CD4-positive, CD25-positive, alpha-beta regulatory T cell (primary cell): Measurements from ENCODE around the gene SEMA4A. TPM values are rescaled to one million over a fixed set of nuclear protein-coding genes. Genes with fewer than 3 reads are reported as not detected.

Source experiments
- ATAC-seq, 2 donors: fragments of 150-1000 bp; cut with Tn5 transposase; one replicate each; pipeline ENCODE4 v1.10.0; 2021; ENCODE audit warnings: low read depth in 2 of 2, moderate number of reproducible peaks in 2 of 2, moderate library complexity in 1 of 2
- DNase-seq, 3 donors: peaks; one replicate each; pipeline versions ENCODE4 v3.0.0 to v3.0.0-alpha.2; 2012 to 2022; ENCODE audit warnings: mixed read lengths in 1 of 3
- H3K27ac ChIP-seq: one replicate; pipeline ENCODE4 v1.7.0; 2013; ENCODE audit warnings: mild to moderate bottlenecking, low read length; ENCODE audit not compliant: insufficient read depth, poor library complexity, severe bottlenecking
- H3K27me3 ChIP-seq: one replicate; pipeline ENCODE4 v1.7.0; 2013; ENCODE audit warnings: low read length; ENCODE audit not compliant: control insufficient read depth, insufficient read depth
- H3K36me3 ChIP-seq: one replicate; pipeline ENCODE4 v1.7.0; 2013; ENCODE audit warnings: mild to moderate bottlenecking, low read length, moderate library complexity; ENCODE audit not compliant: control insufficient read depth, insufficient read depth
- H3K4me1 ChIP-seq: 2 replicates; pipeline ENCODE4 v1.7.0; 2013; ENCODE audit warnings: mild to moderate bottlenecking, low read length; ENCODE audit not compliant: insufficient read depth, control insufficient read depth, poor library complexity, severe bottlenecking
- H3K4me3 ChIP-seq: one replicate; pipeline ENCODE4 v1.7.0; 2013; ENCODE audit warnings: low read depth, mild to moderate bottlenecking, low read length, moderate library complexity
- H3K9me3 ChIP-seq, 2 experiments: 1 replicate in 1 of 2; 2 replicates in 1 of 2; pipeline ENCODE4 v1.7.0; 2013; ENCODE audit warnings: low read length in 2 of 2, mild to moderate bottlenecking in 1 of 2, moderate library complexity in 1 of 2; ENCODE audit not compliant: control insufficient read depth in 2 of 2
- H3K27ac Mint-ChIP-seq, 3 donors: one replicate each; pipeline ENCODE4 v1.8.0; 2020 to 2022; ENCODE audit warnings: mild to moderate bottlenecking in 3 of 3, mixed read lengths in 3 of 3, moderate library complexity in 2 of 3
- H3K27me3 Mint-ChIP-seq: one replicate; pipeline ENCODE4 v1.8.0; 2022; ENCODE audit warnings: mild to moderate bottlenecking, mixed read lengths
- H3K36me3 Mint-ChIP-seq: one replicate; pipeline ENCODE4 v1.8.0; 2020; ENCODE audit warnings: mixed read lengths
- H3K4me1 Mint-ChIP-seq, 4 donors: one replicate each; pipeline ENCODE4 v1.8.0; 2020 to 2022; ENCODE audit warnings: mixed read lengths in 4 of 4, mild to moderate bottlenecking in 1 of 4
- H3K4me3 Mint-ChIP-seq, 4 donors: one replicate each; pipeline ENCODE4 v1.8.0; 2020 to 2022; ENCODE audit warnings: mild to moderate bottlenecking in 4 of 4, mixed read lengths in 4 of 4, moderate library complexity in 3 of 4
- H3K9me3 Mint-ChIP-seq, 7 donors: one replicate each; pipeline ENCODE4 v1.8.0; 2020 to 2022; ENCODE audit warnings: mixed read lengths in 7 of 7, mild to moderate bottlenecking in 3 of 7, moderate library complexity in 2 of 7
- polyA plus RNA-seq, 4 donors: library from polyadenylated mRNA; unstranded; fragments of 300-500 nt; fragmentation: Illumina TruSeq; gene quantifications; one replicate each; pipeline ENCODE4 v1.2.3, GENCODE V29; 2021
- total RNA-seq: library from RNA; stranded (reverse); gene quantifications from one replicate; pipeline ENCODE4 v1.2.3, GENCODE V29; 2022

The SEMA4A gene
- total and polyA plus RNA-seq, 5 donors from 2014 or later = 0.89 to 41.2 (median 2.0) TPM

DNA sequence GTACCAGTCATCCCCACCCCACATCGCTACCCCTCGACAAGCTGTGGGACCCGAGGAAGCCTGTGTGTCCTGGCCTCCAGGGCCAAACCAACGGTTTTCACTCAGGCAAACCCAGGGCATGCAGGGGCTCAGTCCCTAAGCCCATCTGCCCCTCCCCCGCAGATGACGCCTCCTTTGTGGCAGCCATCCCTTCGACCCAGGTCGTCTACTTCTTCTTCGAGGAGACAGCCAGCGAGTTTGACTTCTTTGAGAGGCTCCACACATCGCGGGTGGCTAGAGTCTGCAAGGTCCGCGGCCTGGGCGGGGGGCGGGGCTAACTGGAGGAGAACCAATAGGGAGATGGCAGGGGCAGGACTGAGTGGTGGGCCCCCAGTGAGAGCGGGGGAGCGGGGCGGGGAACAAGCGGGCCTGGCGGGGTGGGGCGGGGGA, 7.4 kb downstream of the SEMA4A start:
- Histone ChIP-seq H3K4me3 (peak overlapping the region; percentile 21), H3K4me1 (peaks cover 5% of the 10 kb centered on the region), H3K9me3 (no peaks in the 10 kb centered on the region), H3K27me3 (no peaks in the 10 kb centered on the region), H3K36me3 (no peaks in the 10 kb centered on the region), H3K27ac (no peak overlapping the region)
- Mint-ChIP-seq H3K27ac (peak overlapping the region in 2 of 3 donors; percentile 26 to 64), H3K36me3 (no peaks in the 10 kb centered on the region), H3K4me3 (peak overlapping the region; percentile 55 to 93 (median 81)), H3K4me1 (peaks cover 4 to 21% (median 14%) of the 10 kb centered on the region in 4 donors), H3K9me3 (no peaks in the 10 kb centered on the region), H3K27me3 (peaks cover 4% of the 10 kb centered on the region)
- DNase-seq (peak; percentile 47 to 77 (median 70)), ATAC-seq (peak; percentile 72 to 73)

DNA sequence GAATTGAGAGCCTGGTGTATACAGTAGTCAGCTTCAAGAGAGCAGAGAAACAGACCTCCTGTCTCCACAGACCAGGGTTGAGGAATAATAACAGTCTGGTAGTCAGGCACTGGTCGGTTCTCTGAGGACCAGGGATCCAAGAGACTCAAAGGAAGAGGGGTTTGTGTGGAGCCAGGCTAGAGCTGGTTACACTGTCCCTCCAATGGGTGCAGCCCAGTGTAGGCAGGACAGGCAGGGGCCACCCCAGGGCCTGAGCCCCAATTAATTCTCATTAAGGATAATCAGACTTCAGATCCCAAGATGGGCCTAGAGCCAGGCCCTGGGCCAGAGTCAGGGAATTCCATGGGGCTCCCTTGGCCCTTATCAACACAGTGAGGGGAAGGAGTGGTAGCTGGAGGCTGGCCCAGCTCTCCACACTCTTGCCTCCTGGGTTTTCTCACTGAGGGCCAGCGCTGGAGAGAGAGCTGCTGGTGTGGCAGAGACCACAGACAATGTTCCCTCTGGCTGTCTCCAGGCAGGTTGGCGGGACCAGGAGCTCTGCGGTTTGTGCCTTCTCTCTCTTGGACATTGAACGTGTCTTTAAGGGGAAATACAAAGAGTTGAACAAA, 9.1 kb downstream of the SEMA4A start:
- no peaks in the 10 kb centered on the region for H3K27me3 ChIP-seq
- Mint-ChIP-seq H3K27me3 (peaks cover 4% of the 10 kb centered on the region), H3K36me3 (no peaks in the 10 kb centered on the region), H3K9me3 (no peaks in the 10 kb centered on the region), H3K4me3 (peak overlapping the region; percentile 17 to 46 (median 37)), H3K27ac (peak overlapping the region in 1 of 3 donors; percentile 38), H3K4me1 (peaks cover 4 to 21% (median 14%) of the 10 kb centered on the region in 4 donors)
- H3K4me1 ChIP-seq = peaks cover 5% of the 10 kb centered on the region
- no peak for ATAC-seq
- H3K9me3 ChIP-seq = no peaks in the 10 kb centered on the region
- no peak overlapping the region for H3K4me3 ChIP-seq
- no peak for DNase-seq
- no peak overlapping the region for H3K27ac ChIP-seq
- H3K36me3 ChIP-seq = no peaks in the 10 kb centered on the region

DNA sequence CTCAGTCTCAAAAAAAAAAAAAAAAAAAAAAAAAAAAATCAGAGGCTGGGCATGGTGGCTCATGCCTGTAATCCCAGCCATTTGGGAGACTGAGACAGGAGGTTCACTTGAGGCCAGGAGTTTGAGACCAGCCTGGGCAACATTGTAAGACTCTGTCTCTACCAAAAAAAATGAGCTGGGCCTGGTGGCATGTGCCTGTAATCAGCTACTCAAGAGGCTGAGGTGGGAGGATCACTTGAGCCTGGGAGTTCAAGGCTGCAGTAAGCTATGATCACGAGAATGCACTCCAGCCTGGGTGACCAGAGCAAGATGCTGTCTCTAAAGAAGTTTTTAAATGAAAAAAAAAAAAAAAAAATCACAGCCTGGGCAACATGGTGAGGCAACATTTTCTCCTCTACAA, 10.3 kb downstream of the SEMA4A start:
- H3K9me3 Mint-ChIP-seq = no peaks in the 10 kb centered on the region
- H3K4me1 Mint-ChIP-seq = peaks cover 4 to 18% (median 13%) of the 10 kb centered on the region in 4 donors

DNA sequence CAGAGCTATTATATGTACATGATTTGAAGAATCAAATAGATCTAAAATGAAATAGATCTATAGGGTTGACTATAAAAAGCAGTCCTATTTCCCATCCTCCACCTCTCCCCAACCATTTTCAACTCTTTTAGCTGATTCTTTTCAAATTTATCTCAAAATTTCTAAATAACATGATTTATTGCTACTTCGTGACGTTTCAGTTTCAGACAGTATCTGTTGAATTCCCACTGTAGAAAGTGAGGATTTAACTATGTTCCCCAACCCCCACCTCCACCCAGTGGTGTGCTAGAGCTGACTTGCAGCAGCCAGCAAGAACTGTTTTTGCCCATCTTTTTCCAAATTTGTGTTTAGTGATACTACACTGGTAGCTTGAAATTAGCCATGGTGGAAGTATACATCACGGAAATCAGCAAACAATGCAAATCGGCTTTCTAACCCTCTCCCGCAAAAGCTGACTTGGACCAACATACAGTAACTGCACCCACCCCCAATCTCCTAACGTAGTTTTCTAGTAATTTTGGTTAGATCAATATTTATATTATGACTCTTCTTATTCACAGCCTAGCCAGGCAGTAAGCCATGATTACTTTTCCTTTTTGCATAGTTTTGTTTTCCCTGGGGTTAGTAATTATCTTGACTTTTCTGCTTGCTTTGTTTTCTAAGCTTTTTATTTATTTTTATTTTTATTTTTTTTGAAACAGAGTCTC, 10.9 kb downstream of the SEMA4A start:
- Histone ChIP-seq H3K27ac (no peak overlapping the region), H3K4me1 (peaks cover 5% of the 10 kb centered on the region), H3K4me3 (no peak overlapping the region), H3K9me3 (no peaks in the 10 kb centered on the region), H3K36me3 (no peaks in the 10 kb centered on the region), H3K27me3 (no peaks in the 10 kb centered on the region)
- peak overlapping the region in 2 of 4 donors; percentile 1 to 42 for H3K4me3 Mint-ChIP-seq
- ATAC-seq (no peak), DNase-seq (no peak)
- no peak overlapping the region for H3K27ac Mint-ChIP-seq
- peaks cover 4% of the 10 kb centered on the region for H3K27me3 Mint-ChIP-seq
- peaks cover 4 to 16% (median 13%) of the 10 kb centered on the region in 4 donors for H3K4me1 Mint-ChIP-seq
- H3K9me3 Mint-ChIP-seq = no peaks in the 10 kb centered on the region
- H3K36me3 Mint-ChIP-seq = no peaks in the 10 kb centered on the region

More for the DNA sequence above, 10.3 kb downstream of the SEMA4A start:
- Histone ChIP-seq H3K27me3 (no peaks in the 10 kb centered on the region), H3K4me3 (no peak overlapping the region), H3K4me1 (peaks cover 5% of the 10 kb centered on the region), H3K9me3 (no peaks in the 10 kb centered on the region), H3K36me3 (no peaks in the 10 kb centered on the region), H3K27ac (no peak overlapping the region)
- H3K36me3 Mint-ChIP-seq = no peaks in the 10 kb centered on the region
- peak overlapping the region in 1 of 4 donors; percentile 42 for H3K4me3 Mint-ChIP-seq
- H3K27me3 Mint-ChIP-seq = peaks cover 4% of the 10 kb centered on the region
- ATAC-seq = no peak
- DNase-seq = no peak
- no peak overlapping the region for H3K27ac Mint-ChIP-seq

DNA sequence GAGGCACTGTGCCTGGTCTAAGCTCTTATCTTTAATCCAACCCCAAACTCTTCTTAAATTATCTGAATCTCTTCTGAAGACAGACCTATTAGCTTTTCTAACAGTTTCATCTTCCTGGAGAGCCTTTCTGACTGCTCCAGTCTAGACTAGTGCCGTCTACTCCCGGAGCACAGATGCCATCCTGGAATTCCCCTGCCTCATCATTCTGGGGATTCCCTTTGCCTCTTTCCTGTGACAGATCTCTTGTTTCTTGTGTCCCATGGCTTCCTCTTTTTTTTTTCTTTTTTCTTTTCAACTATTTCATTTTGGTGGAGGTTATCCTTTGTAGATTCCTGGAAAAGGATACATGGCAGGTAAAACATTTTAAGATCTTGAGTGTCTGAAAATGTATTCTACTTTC, 11.7 kb downstream of the SEMA4A start:
- peaks cover 4 to 12% (median 10%) of the 10 kb centered on the region in 4 donors for H3K4me1 Mint-ChIP-seq
- H3K27me3 Mint-ChIP-seq = no peaks in the 10 kb centered on the region
- peak overlapping the region in 1 of 4 donors; percentile 13 for H3K4me3 Mint-ChIP-seq
- H3K36me3 Mint-ChIP-seq = no peaks in the 10 kb centered on the region
- H3K4me1 ChIP-seq = peaks cover 5% of the 10 kb centered on the region
- H3K27ac Mint-ChIP-seq = no peak overlapping the region
- no peaks in the 10 kb centered on the region for H3K27me3 ChIP-seq
- H3K27ac ChIP-seq = no peak overlapping the region
- no peaks in the 10 kb centered on the region for H3K9me3 Mint-ChIP-seq
- DNase-seq (no peak), ATAC-seq (no peak)
- H3K9me3 ChIP-seq = no peaks in the 10 kb centered on the region
- H3K36me3 ChIP-seq = no peaks in the 10 kb centered on the region
- no peak overlapping the region for H3K4me3 ChIP-seq

DNA sequence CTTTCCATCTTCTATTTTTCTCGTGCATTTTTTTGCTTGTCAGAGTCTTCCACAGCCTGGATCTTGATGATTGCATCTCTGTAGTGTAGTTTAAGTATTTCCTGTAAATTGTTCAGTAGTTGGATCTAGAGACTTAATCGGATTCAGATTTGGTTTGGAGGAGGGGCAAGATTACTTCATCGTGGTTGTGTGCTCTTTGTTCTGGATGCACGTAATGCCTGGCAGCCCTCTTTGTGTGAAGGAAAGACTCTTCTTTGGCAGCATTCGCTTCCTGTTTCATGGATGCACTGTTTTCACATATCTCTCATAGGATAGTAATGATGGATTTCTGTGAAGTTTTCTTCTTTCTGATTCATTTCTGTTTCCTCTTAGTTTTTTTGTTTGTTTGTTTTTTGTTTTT, 14.2 kb downstream of the SEMA4A start:
- Mint-ChIP-seq H3K9me3 (no peaks in the 10 kb centered on the region), H3K27ac (no peak overlapping the region), H3K27me3 (no peaks in the 10 kb centered on the region), H3K36me3 (no peaks in the 10 kb centered on the region), H3K4me3 (no peak overlapping the region), H3K4me1 (peaks cover 0 to 4% (median 2%) of the 10 kb centered on the region in 4 donors)
- ATAC-seq (no peak), DNase-seq (no peak)
- Histone ChIP-seq H3K4me1 (no peaks in the 10 kb centered on the region), H3K36me3 (no peaks in the 10 kb centered on the region), H3K4me3 (no peak overlapping the region), H3K9me3 (no peaks in the 10 kb centered on the region), H3K27me3 (no peaks in the 10 kb centered on the region), H3K27ac (no peak overlapping the region)

DNA sequence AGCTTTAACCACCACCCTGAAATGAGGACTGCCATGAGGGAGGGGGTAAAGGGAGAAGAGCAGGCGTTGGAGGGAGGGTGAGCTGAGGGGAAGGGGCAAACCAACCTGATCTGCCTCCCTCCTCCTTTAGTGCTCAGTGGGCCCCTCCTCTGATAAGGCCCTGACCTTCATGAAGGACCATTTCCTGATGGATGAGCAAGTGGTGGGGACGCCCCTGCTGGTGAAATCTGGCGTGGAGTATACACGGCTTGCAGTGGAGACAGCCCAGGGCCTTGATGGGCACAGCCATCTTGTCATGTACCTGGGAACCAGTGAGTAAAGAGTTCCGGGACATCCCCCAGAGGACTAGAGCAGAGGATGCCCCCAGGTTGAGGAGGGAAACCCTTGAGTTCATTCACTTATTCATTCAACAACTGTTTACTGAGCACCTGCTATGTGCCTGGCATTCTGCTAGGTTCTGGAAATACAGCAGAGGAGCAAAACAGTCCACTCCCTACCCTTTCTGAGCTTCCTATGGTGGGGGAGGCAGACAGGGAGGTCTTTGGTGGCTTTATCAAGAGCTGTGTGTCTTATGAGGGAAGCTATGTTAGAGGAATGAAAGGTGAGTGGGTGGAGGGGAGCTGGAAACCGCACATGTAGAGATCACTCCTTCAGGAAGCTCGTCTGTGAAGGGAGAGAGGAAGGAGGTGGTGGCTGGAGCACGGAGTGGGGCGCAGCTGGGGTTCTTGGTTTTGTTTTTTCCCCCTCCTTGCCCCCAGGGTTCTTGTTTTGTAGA, 19.5 kb downstream of the SEMA4A start:
- H3K36me3 Mint-ChIP-seq = no peaks in the 10 kb centered on the region
- peaks cover 0 to 1% (median 0%) of the 10 kb centered on the region in 7 donors for H3K9me3 Mint-ChIP-seq
- no peak for ATAC-seq
- H3K4me3 ChIP-seq = no peak overlapping the region
- no peaks in the 10 kb centered on the region for H3K27me3 Mint-ChIP-seq
- DNase-seq = no peak
- H3K27me3 ChIP-seq = no peaks in the 10 kb centered on the region
- peak overlapping the region in 1 of 3 donors; percentile 82 for H3K27ac Mint-ChIP-seq
- no peaks in the 10 kb centered on the region for H3K9me3 ChIP-seq
- H3K27ac ChIP-seq = no peak overlapping the region
- no peaks in the 10 kb centered on the region for H3K36me3 ChIP-seq
- H3K4me1 Mint-ChIP-seq = peaks cover 0 to 4% (median under 1%) of the 10 kb centered on the region in 4 donors
- no peak overlapping the region for H3K4me3 Mint-ChIP-seq
- H3K4me1 ChIP-seq = no peaks in the 10 kb centered on the region
